CD4-positive, alpha-beta T cell treated with Interleukin-6 at 100 ng/mL for 8 hours (primary cell): Measurements from ENCODE around the gene RHO.
A peak's percentile ranks its signal among the peaks of the same experiment; 100 is the strongest.
"Not testable (repeated sequence)": the region's sequence is repeated elsewhere in the genome, so short reads cannot be mapped to it uniquely, and the experiment has no call there.

ENCODE experiments used
- DNase-seq: peaks from one replicate; pipeline ENCODE4 v3.0.0-alpha.2; 2020; ENCODE audit warnings: mixed read lengths, low spot score

Gene RHO

GRCh38 chr3:129528589-129529100, at the start of gene RHO:
Gene RHO (plus strand): TSS chr3:129528639. CDS start chr3:129528734, 95 bp downstream.
- DNase-seq: no peak

GRCh38 chr3:129481225-129481765, 47.1 kb upstream of the RHO start:
- DNase-seq: not testable (repeated sequence)

GRCh38 chr3:129481766-129482332, 46.6 kb upstream of the RHO start:
- DNase-seq: peak; percentile 64

GRCh38 chr3:129482721-129483120, 45.7 kb upstream of the RHO start:
- no peak for DNase-seq

- DNase-seq: no peak
These were observed 44.6 kb upstream of the RHO start for GRCh38 chr3:129483870-129484269.

GRCh38 chr3:129485146-129485545, 43.3 kb upstream of the RHO start:
- DNase-seq: not testable (repeated sequence)

GRCh38 chr3:129485721-129486663, 42.4 kb upstream of the RHO start:
- no peak for DNase-seq

- DNase-seq: no peak
These were observed 41.8 kb upstream of the RHO start for GRCh38 chr3:129486664-129487035.

- DNase-seq: no peak
These were observed 41.1 kb upstream of the RHO start for GRCh38 chr3:129487183-129487867.

GRCh38 chr3:129487868-129488335, 40.5 kb upstream of the RHO start:
- not testable (repeated sequence) for DNase-seq

- not testable (repeated sequence) for DNase-seq
These were observed 39.2 kb upstream of the RHO start for GRCh38 chr3:129489258-129489657.

- DNase-seq: peak; percentile 54
These were observed 38.2 kb upstream of the RHO start for GRCh38 chr3:129490273-129490675.

GRCh38 chr3:129491077-129491476, 37.4 kb upstream of the RHO start:
- DNase-seq: not testable (repeated sequence)

GRCh38 chr3:129491794-129492193, 36.6 kb upstream of the RHO start:
- DNase-seq: no peak

GRCh38 chr3:129492691-129493090, 35.7 kb upstream of the RHO start:
- no peak for DNase-seq

- DNase-seq: no peak
These were observed 35.2 kb upstream of the RHO start for GRCh38 chr3:129493206-129493605.

- DNase-seq: not testable (repeated sequence)
These were observed 33.9 kb upstream of the RHO start for GRCh38 chr3:129494499-129494898.

- not testable (repeated sequence) for DNase-seq
These were observed 33.3 kb upstream of the RHO start for GRCh38 chr3:129495006-129495639.

GRCh38 chr3:129497876-129498275, 30.6 kb upstream of the RHO start:
- DNase-seq: not testable (repeated sequence)

GRCh38 chr3:129498603-129499488, 29.6 kb upstream of the RHO start:
- not testable (repeated sequence) for DNase-seq
